Ascending aorta (tissue), 2 donors: ENCODE results near the gene DOHH. TPM values are rescaled to one million over a fixed set of nuclear protein-coding genes. Genes with fewer than 3 reads are reported as not detected.

Source experiments
- DNase-seq, 2 donors: peaks; one replicate each; pipeline ENCODE4 v3.0.0-alpha.2; 2019; ENCODE audit warnings: low spot score in 2 of 2
- H3K27ac ChIP-seq, 2 donors: fragments of 200-600 bp; sonication (generic); one replicate each; pipeline ENCODE4 v1.5.1; 2016 to 2017; ENCODE audit warnings: mild to moderate bottlenecking in 1 of 2
- H3K27me3 ChIP-seq: fragments of 200-600 bp; sonication (generic); one replicate; pipeline ENCODE4 v1.5.1; 2017
- H3K36me3 ChIP-seq, 2 donors: fragments of 200-600 bp; sonication (generic); one replicate each; pipeline ENCODE4 v1.5.1; 2016
- H3K4me1 ChIP-seq, 2 donors: fragments of 200-600 bp; sonication (generic); one replicate each; pipeline ENCODE4 v1.5.1; 2016 to 2017; ENCODE audit warnings: mild to moderate bottlenecking in 1 of 2
- H3K4me3 ChIP-seq, 2 donors: fragments of 200-600 bp; sonication (generic); one replicate each; pipeline ENCODE4 v1.5.1; 2016 to 2017; ENCODE audit warnings: mild to moderate bottlenecking in 1 of 2
- H3K9me3 ChIP-seq, 2 donors: fragments of 200-600 bp; sonication (generic); one replicate each; pipeline ENCODE4 v1.5.1; 2016
- CTCF ChIP-seq, 3 experiments: fragments of 200-600 bp in 2 of 3; fragments of 450-650 bp in 1 of 3; sonication (generic) in 2 of 3; IDR thresholded peaks; one replicate each; pipeline ENCODE4 v1.5.1; 2016 to 2019; ENCODE audit warnings: antibody characterized with exemption in 3 of 3, mild to moderate bottlenecking in 1 of 3, moderate library complexity in 1 of 3
- intact Hi-C: fragments of 100-400 bp; cut with DNase I; formaldehyde crosslinking; loops from one replicate; pipeline ENCODE4 v1.15.1; 2023
- total RNA-seq: library from RNA; depleted of rRNA; stranded (reverse); fragments of >200 nt; gene quantifications from one replicate; pipeline ENCODE4 v1.1.0, GENCODE V29; 2016

Gene DOHH
- total RNA-seq, 1 donor from 2014 or later: 40.9 TPM

- no peak overlapping the region for H3K4me3 ChIP-seq
- no peak overlapping the region for H3K27ac ChIP-seq
- intact Hi-C loops: no loop called here
- no peaks in the 10 kb centered on the region for H3K27me3 ChIP-seq
- TF ChIP-seq CTCF (IDR thresholded peaks at IDR 0.05): no peak
- H3K9me3 ChIP-seq: no peaks in the 10 kb centered on the region
- no peak for DNase-seq
- H3K36me3 ChIP-seq: peaks cover 69 to 71% of the 10 kb centered on the region in 2 donors
- H3K4me1 ChIP-seq: no peaks in the 10 kb centered on the region
Observed at GRCh38 chr19:3528539-3529211, 28.2 kb upstream of the DOHH start.

GRCh38 chr19:3528080-3528479 is 27.6 kb upstream of the DOHH start:
- intact Hi-C loops: no loop called here
- no peaks in the 10 kb centered on the region for H3K4me1 ChIP-seq
- no peak for TF ChIP-seq CTCF (IDR thresholded peaks at IDR 0.05)
- no peak overlapping the region for H3K27ac ChIP-seq
- no peak for DNase-seq
- H3K9me3 ChIP-seq: no peaks in the 10 kb centered on the region
- peaks cover 69 to 71% of the 10 kb centered on the region in 2 donors for H3K36me3 ChIP-seq
- no peaks in the 10 kb centered on the region for H3K27me3 ChIP-seq
- no peak overlapping the region for H3K4me3 ChIP-seq

GRCh38 chr19:3527238-3527910 is 26.9 kb upstream of the DOHH start:
- H3K4me1 ChIP-seq: no peaks in the 10 kb centered on the region
- TF ChIP-seq CTCF (IDR thresholded peaks at IDR 0.05): no peak
- intact Hi-C loops: no loop called here
- no peaks in the 10 kb centered on the region for H3K27me3 ChIP-seq
- DNase-seq: no peak
- H3K4me3 ChIP-seq: no peak overlapping the region
- H3K27ac ChIP-seq: no peak overlapping the region
- H3K9me3 ChIP-seq: no peaks in the 10 kb centered on the region
- peaks cover 65 to 68% of the 10 kb centered on the region in 2 donors for H3K36me3 ChIP-seq

DNA sequence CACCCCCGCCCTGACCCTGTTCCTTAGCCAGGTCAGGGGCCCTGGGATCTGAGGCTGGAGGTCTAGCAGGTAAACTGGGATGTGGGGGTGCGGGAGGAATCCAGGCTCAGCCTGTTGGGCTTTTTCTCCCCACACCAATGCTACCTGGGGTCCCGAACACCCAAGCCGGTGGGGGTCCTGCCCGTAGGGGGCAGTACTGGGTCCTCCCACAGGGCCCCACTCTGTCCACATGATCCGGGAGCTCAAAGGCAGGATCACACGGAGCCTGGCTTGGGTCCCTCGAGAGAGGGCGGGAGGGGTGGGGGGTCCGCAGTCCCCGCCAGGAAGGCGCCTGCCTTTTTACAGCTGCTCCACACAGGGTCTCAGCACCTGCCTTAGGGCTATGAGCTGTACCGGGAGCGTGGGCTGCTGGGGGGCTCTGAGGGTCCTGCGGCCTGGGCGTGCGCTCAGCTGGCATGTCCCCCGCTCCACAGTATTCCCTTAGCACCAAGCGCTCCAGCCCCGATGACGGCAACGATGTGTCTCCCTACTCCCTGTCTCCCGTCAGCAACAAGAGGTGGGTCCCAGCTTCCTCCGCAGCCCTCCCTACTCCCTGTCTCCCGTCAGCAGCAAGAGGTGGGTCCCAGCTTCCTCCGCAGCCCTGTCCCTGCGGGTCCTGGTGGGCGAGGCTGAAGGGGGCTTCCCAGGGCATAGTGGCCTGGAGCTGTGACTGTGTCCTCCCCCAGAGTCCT is 26.2 kb upstream of the DOHH start:
- Histone ChIP-seq H3K36me3 (peaks cover 58 to 67% of the 10 kb centered on the region in 2 donors), H3K27me3 (no peaks in the 10 kb centered on the region), H3K9me3 (no peaks in the 10 kb centered on the region), H3K4me3 (no peak overlapping the region), H3K27ac (no peak overlapping the region), H3K4me1 (no peaks in the 10 kb centered on the region)
- TF ChIP-seq CTCF (IDR thresholded peaks at IDR 0.05): no peak
- intact Hi-C loops: no loop called here
- DNase-seq: no peak

DNA sequence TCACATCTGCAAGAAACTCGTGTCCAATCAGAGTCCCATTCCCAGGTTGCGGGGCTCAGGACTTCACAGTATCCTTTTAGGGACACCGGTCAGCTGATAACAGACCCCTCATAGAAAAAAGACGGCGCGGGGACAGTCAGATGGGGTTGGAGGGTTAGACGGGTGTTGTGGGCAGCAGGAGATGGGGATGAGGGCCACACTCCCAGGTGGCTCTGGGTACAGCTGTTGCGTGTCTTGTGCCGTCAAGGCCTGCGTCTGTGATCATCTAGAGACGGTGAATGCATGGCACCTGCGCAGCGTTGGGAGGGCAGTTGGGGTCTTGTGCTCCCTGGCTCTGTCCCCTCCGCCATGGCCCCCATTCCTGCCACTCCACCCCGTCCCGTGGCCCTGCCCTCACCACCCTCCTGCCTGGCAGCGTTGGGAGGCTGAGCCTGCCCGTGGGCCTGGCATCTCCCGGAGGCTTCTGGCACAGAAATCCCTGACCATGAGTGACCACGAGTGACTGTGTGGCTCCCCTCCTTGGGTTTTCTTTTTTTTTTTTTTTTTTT is 24.5 kb upstream of the DOHH start:
- Histone ChIP-seq H3K27ac (no peak overlapping the region), H3K27me3 (no peaks in the 10 kb centered on the region), H3K36me3 (peaks cover 48 to 61% of the 10 kb centered on the region in 2 donors), H3K4me3 (no peak overlapping the region), H3K4me1 (no peaks in the 10 kb centered on the region), H3K9me3 (no peaks in the 10 kb centered on the region)
- intact Hi-C loops: no loop called here
- no peak for TF ChIP-seq CTCF (IDR thresholded peaks at IDR 0.05)
- DNase-seq: no peak
